Spinal cord (tissue), 10 donors: ENCODE data around the gene VKORC1. TPM values are rescaled to one million over a fixed set of nuclear protein-coding genes. Genes with fewer than 3 reads are reported as not detected.

Source experiments
- DNase-seq, 6 donors: peaks; one replicate each; pipeline versions ENCODE4 v3.0.0 to v3.0.0-alpha.2; 2013 to 2015; ENCODE audit warnings: low spot score in 6 of 6, low read depth in 4 of 6
- H3K27ac ChIP-seq: one replicate; pipeline ENCODE4 v1.5.1; 2013; ENCODE audit warnings: low read depth, low read length, control low read depth
- H3K27me3 ChIP-seq: one replicate; pipeline ENCODE4 v1.6.1; 2013; ENCODE audit warnings: low read length; ENCODE audit not compliant: control insufficient read depth, insufficient read depth
- H3K36me3 ChIP-seq: one replicate; pipeline ENCODE4 v1.6.1; 2013; ENCODE audit warnings: low read length; ENCODE audit not compliant: control insufficient read depth, insufficient read depth
- H3K4me1 ChIP-seq: one replicate; pipeline ENCODE4 v1.6.1; 2013; ENCODE audit warnings: low read length; ENCODE audit not compliant: control insufficient read depth, insufficient read depth
- H3K4me3 ChIP-seq: one replicate; pipeline ENCODE4 v1.5.1; 2013; ENCODE audit warnings: low read depth, low read length, control low read depth
- H3K9me3 ChIP-seq: one replicate; pipeline ENCODE4 v1.6.1; 2013; ENCODE audit warnings: low read length; ENCODE audit not compliant: control insufficient read depth, insufficient read depth
- WGBS: methylation state at CpG from one replicate; pipeline ENCODE4 v1.1.5; 2013; ENCODE audit warnings: missing lambda C conversion rate; ENCODE audit not compliant: insufficient coverage; 5-methylcytosine and 5-hydroxymethylcytosine counted together
- polyA plus RNA-seq, 2 donors: library from polyadenylated mRNA; unstranded; fragments of 120-200 nt; gene quantifications; one replicate each; pipeline ENCODE4 v1.2.1, GENCODE V29; 2013; ENCODE audit not compliant: insufficient read length in 2 of 2
- total RNA-seq, 2 donors: library from RNA; depleted of rRNA in 1 of 2; stranded (reverse); fragments of 120-200 nt in 1 of 2; fragments of >200 nt in 1 of 2; gene quantifications; one replicate each; pipeline versions ENCODE4 v1.2.3 to v1.2.4, GENCODE V29; 2013 to 2014
- donor health status: healthy.

Gene VKORC1
- total and polyA plus RNA-seq, 4 donors, result 60.0 to 111 (median 86.8) TPM

GRCh38 chr16:31092330-31092729, 2.3 kb downstream of the VKORC1 start:
- peaks cover 33% of the 10 kb centered on the region for H3K4me1 ChIP-seq
- no peak overlapping the region for H3K27ac ChIP-seq
- H3K9me3 ChIP-seq, result no peaks in the 10 kb centered on the region
- DNase-seq, result no peak
- H3K4me3 ChIP-seq, result no peak overlapping the region
- H3K27me3 ChIP-seq, result no peaks in the 10 kb centered on the region
- H3K36me3 ChIP-seq, result peaks cover 42% of the 10 kb centered on the region
- 92% methylated on average over 5 of the region's 5 CpGs for WGBS

- WGBS, result 75% methylated on average over 1 of the region's 2 CpGs
- Histone ChIP-seq H3K4me3 (no peak overlapping the region), H3K27me3 (no peaks in the 10 kb centered on the region), H3K36me3 (peaks cover 60% of the 10 kb centered on the region), H3K27ac (no peak overlapping the region), H3K4me1 (peaks cover 39% of the 10 kb centered on the region), H3K9me3 (no peaks in the 10 kb centered on the region)
- DNase-seq, result no peak
Measured at GRCh38 chr16:31090540-31090939, 4.1 kb downstream of the VKORC1 start.

GRCh38 chr16:31089199-31089598, 5.4 kb downstream of the VKORC1 start:
- peak overlapping the region; percentile 90 for H3K27ac ChIP-seq

GRCh38 chr16:31088459-31089183, 6.0 kb downstream of the VKORC1 start, which contains the start of gene PRSS53:
TSS of gene PRSS53 (minus strand) at chr16:31088943. CDS start at chr16:31088809, 134 bp downstream.
- H3K27ac ChIP-seq, result peak within 1 kb of the TSS; percentile 90
- WGBS, result 79% methylated on average over 12 of the region's 15 CpGs
- peak in 1 of 6 donors; percentile 46 for DNase-seq
- no peak within 1 kb of the TSS for H3K4me3 ChIP-seq
- H3K36me3 ChIP-seq, result peaks cover 79% of the 10 kb centered on the region
- H3K27me3 ChIP-seq, result no peaks in the 10 kb centered on the region
- H3K9me3 ChIP-seq, result no peaks in the 10 kb centered on the region
- peaks cover 26% of the 10 kb centered on the region for H3K4me1 ChIP-seq

More at GRCh38 chr16:31089199-31089598, 5.4 kb downstream of the VKORC1 start:
- DNase-seq, result no peak
- Histone ChIP-seq H3K36me3 (peaks cover 74% of the 10 kb centered on the region), H3K27me3 (no peaks in the 10 kb centered on the region), H3K9me3 (no peaks in the 10 kb centered on the region), H3K4me1 (peaks cover 32% of the 10 kb centered on the region), H3K4me3 (no peak overlapping the region)
- 87% methylated on average over 2 of the region's 8 CpGs for whole genome bisulfite sequencing

GRCh38 chr16:31087971-31088370, 6.6 kb downstream of the VKORC1 start:
- DNase-seq, result peak in 1 of 6 donors; percentile 46
- peaks cover 86% of the 10 kb centered on the region for H3K36me3 ChIP-seq
- H3K4me3 ChIP-seq, result no peak overlapping the region
- peaks cover 20% of the 10 kb centered on the region for H3K4me1 ChIP-seq
- no CpG with 5 or more reads among the region's 5 CpGs for WGBS
- peak overlapping the region; percentile 90 for H3K27ac ChIP-seq
- no peaks in the 10 kb centered on the region for H3K27me3 ChIP-seq
- no peaks in the 10 kb centered on the region for H3K9me3 ChIP-seq

GRCh38 chr16:31087481-31087880, 7.1 kb downstream of the VKORC1 start:
- peak overlapping the region; percentile 90 for H3K27ac ChIP-seq
- H3K4me1 ChIP-seq, result peaks cover 17% of the 10 kb centered on the region
- peaks cover 91% of the 10 kb centered on the region for H3K36me3 ChIP-seq
- no peaks in the 10 kb centered on the region for H3K9me3 ChIP-seq
- DNase-seq, result no peak
- H3K4me3 ChIP-seq, result no peak overlapping the region
- 75% methylated on average over 5 of the region's 8 CpGs for WGBS
- no peaks in the 10 kb centered on the region for H3K27me3 ChIP-seq

GRCh38 chr16:31086629-31086906, 8.0 kb downstream of the VKORC1 start:
- no peak overlapping the region for H3K4me3 ChIP-seq
- no peaks in the 10 kb centered on the region for H3K27me3 ChIP-seq
- H3K27ac ChIP-seq, result no peak overlapping the region
- 78% methylated on average over 6 of the region's 6 CpGs for WGBS
- H3K36me3 ChIP-seq, result peaks cover 98% of the 10 kb centered on the region
- DNase-seq, result no peak
- H3K4me1 ChIP-seq, result peaks cover 22% of the 10 kb centered on the region
- H3K9me3 ChIP-seq, result no peaks in the 10 kb centered on the region

- no peak for DNase-seq
- Histone ChIP-seq H3K27ac (no peak overlapping the region), H3K4me3 (no peak overlapping the region), H3K4me1 (peaks cover 23% of the 10 kb centered on the region), H3K36me3 (peaks cover 98% of the 10 kb centered on the region), H3K27me3 (no peaks in the 10 kb centered on the region), H3K9me3 (no peaks in the 10 kb centered on the region)
- WGBS, result 71% methylated on average over 15 of the region's 18 CpGs
Measured at GRCh38 chr16:31085873-31086628, 8.5 kb downstream of the VKORC1 start.

GRCh38 chr16:31085411-31085810, 9.2 kb downstream of the VKORC1 start:
- Histone ChIP-seq H3K27ac (no peak overlapping the region), H3K4me1 (peaks cover 27% of the 10 kb centered on the region), H3K27me3 (no peaks in the 10 kb centered on the region), H3K4me3 (no peak overlapping the region), H3K9me3 (no peaks in the 10 kb centered on the region), H3K36me3 (peaks cover 98% of the 10 kb centered on the region)
- 74% methylated on average over 8 of the region's 8 CpGs for WGBS
- no peak for DNase-seq
